ENCODE results near the gene ADCK1. TPM values are rescaled to one million over a fixed set of nuclear protein-coding genes. Genes with fewer than 3 reads are reported as not detected.

Gene ADCK1
- total RNA-seq, 6 experiments from 2014 or later, result 3.7 to 6.0 (median 5.1) TPM

DNA sequence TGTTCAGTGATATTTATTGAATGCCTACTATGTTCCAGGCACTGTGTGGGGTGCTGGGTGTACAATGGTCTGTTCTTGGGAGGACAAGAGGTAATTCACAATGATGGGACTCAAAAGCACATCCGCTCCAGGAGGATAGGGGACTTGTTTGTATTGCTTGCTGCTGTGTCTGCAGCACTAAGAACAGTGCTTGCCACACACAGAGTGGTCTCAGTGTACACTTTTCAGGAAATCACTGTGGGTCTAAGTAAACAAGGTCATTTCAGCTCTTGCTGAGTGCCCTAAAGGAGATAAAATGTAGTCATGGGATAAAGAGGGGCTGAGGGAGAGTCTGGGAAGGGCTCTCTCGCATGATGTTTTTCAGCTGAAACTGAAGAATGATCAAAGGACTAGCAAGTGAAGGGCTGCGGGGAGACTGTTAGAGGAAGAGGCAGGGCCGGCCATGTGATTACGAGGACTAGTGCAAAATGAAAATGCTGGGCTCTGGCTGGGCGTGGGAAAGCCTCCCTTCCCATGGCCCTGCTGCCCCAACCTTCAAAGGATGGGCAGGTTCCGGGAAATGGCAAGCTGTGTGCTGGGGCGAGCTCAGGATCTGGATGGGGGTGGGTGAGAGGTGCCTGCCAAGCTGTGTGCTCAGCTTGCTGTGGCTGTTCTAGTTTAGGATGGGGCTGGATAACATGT, 39.1 kb downstream of the ADCK1 start:
- Histone ChIP-seq H3K27me3 (no peaks in the 10 kb centered on the region), H3K36me3 (no peaks in the 10 kb centered on the region), H3K4me3 (no peak overlapping the region), H3K4me1 (no peaks in the 10 kb centered on the region), H3K9me3 (no peaks in the 10 kb centered on the region), H3K27ac (no peak overlapping the region)
- TF ChIP-seq CTCF (IDR thresholded peaks at IDR 0.05), result no peak
- no peak for TF ChIP-seq POLR2A (IDR thresholded peaks at IDR 0.05)
- no peak for DNase-seq
- intact Hi-C loops (cut with DNase I), result no loop called here
- no peak for ATAC-seq
- 84% methylated on average over 7 of the region's 8 CpGs for WGBS (ENCODE audit: insufficient coverage, low coverage, low lambda C conversion rate, missing lambda C conversion rate)

- DNase-seq (no peak), ATAC-seq (no peak)
- WGBS (ENCODE audit: insufficient coverage, low coverage, low lambda C conversion rate, missing lambda C conversion rate), result 90% methylated on average over 2 of the region's 3 CpGs
- Histone ChIP-seq H3K27ac (no peak overlapping the region), H3K4me3 (no peak overlapping the region), H3K27me3 (no peaks in the 10 kb centered on the region), H3K36me3 (no peaks in the 10 kb centered on the region), H3K4me1 (no peaks in the 10 kb centered on the region), H3K9me3 (no peaks in the 10 kb centered on the region)
- intact Hi-C loops (cut with DNase I), result no loop called here
- no peak for TF ChIP-seq CTCF (IDR thresholded peaks at IDR 0.05)
- TF ChIP-seq POLR2A (IDR thresholded peaks at IDR 0.05), result no peak
Measured at GRCh38 chr14:77843195-77843594, 43.3 kb downstream of the ADCK1 start.

GRCh38 chr14:77843651-77844050, 43.7 kb downstream of the ADCK1 start:
- intact Hi-C loops (cut with DNase I), result no loop called here
- Histone ChIP-seq H3K36me3 (no peaks in the 10 kb centered on the region), H3K9me3 (no peaks in the 10 kb centered on the region), H3K4me1 (no peaks in the 10 kb centered on the region), H3K27ac (no peak overlapping the region), H3K27me3 (no peaks in the 10 kb centered on the region), H3K4me3 (no peak overlapping the region)
- whole genome bisulfite sequencing (ENCODE audit: insufficient coverage, low coverage, low lambda C conversion rate, missing lambda C conversion rate), result 88% methylated on average over 1 of the region's 1 CpG
- DNase-seq (no peak), ATAC-seq (no peak)
- TF ChIP-seq CTCF (IDR thresholded peaks at IDR 0.05) (no peak), POLR2A (IDR thresholded peaks at IDR 0.05) (no peak)

- Histone ChIP-seq H3K36me3 (no peaks in the 10 kb centered on the region), H3K4me3 (no peak overlapping the region), H3K27ac (no peak overlapping the region), H3K27me3 (no peaks in the 10 kb centered on the region), H3K9me3 (no peaks in the 10 kb centered on the region), H3K4me1 (no peaks in the 10 kb centered on the region)
- intact Hi-C loops (cut with DNase I), result no loop called here
- peak in 2 of 4 donors; percentile 19 to 25 for ATAC-seq
- WGBS (ENCODE audit: insufficient coverage, low coverage, low lambda C conversion rate, missing lambda C conversion rate), result 62% methylated on average over 2 of the region's 4 CpGs
- no peak for DNase-seq
- TF ChIP-seq CTCF (IDR thresholded peaks at IDR 0.05), result no peak
- no peak for TF ChIP-seq POLR2A (IDR thresholded peaks at IDR 0.05)
Measured at GRCh38 chr14:77844802-77845201, 44.9 kb downstream of the ADCK1 start.

Measured in right lobe of liver (tissue), 6 donors.